Astrocyte (in vitro differentiated cells and primary cell): ENCODE results near the gene BBS9. TPM values are rescaled to one million over a fixed set of nuclear protein-coding genes. Genes with fewer than 3 reads are reported as not detected.

Experiments
- DNase-seq: peaks from one replicate; pipeline ENCODE4 v3.0.0-alpha.2; 2010; ENCODE audit warnings: low read depth
- FAIRE-seq: peaks from 2 replicates; lab custom pipeline; 2011; peaks lifted over from hg19 to GRCh38; lab: Jason Lieb, UNC
- H2AFZ ChIP-seq: 2 replicates; pipeline ENCODE4 v1.6.0; 2012; ENCODE audit warnings: low read depth, low read length, inconsistent platforms
- H3K27ac ChIP-seq: 2 replicates; pipeline ENCODE4 v1.5.1; 2011; ENCODE audit warnings: low read depth, low read length, inconsistent platforms
- H3K27me3 ChIP-seq: 2 replicates; pipeline ENCODE4 v1.6.0; 2011; ENCODE audit warnings: low read length, inconsistent platforms; ENCODE audit not compliant: insufficient read depth
- H3K36me3 ChIP-seq: 2 replicates; pipeline ENCODE4 v1.5.1; 2011; ENCODE audit warnings: low read length, inconsistent platforms; ENCODE audit not compliant: insufficient read depth
- H3K4me1 ChIP-seq: 2 replicates; pipeline ENCODE4 v1.5.1; 2011; ENCODE audit warnings: low read length, inconsistent platforms; ENCODE audit not compliant: insufficient read depth
- H3K4me2 ChIP-seq: 2 replicates; pipeline ENCODE4 v1.6.0; 2012; ENCODE audit warnings: low read length, inconsistent platforms
- H3K4me3 ChIP-seq: 2 replicates; pipeline ENCODE4 v1.5.1; 2011; ENCODE audit warnings: low read depth, mild to moderate bottlenecking, low read length, inconsistent platforms; ENCODE audit not compliant: insufficient read depth
- H3K79me2 ChIP-seq: 2 replicates; pipeline ENCODE4 v1.6.0; 2012; ENCODE audit warnings: mild to moderate bottlenecking, low read length, inconsistent platforms; ENCODE audit not compliant: insufficient read depth
- H3K9ac ChIP-seq: 2 replicates; pipeline ENCODE4 v1.6.0; 2012; ENCODE audit warnings: mild to moderate bottlenecking, low read length, inconsistent platforms
- H3K9me3 ChIP-seq: 2 replicates; pipeline ENCODE4 v1.5.1; 2012; ENCODE audit warnings: low read depth, mild to moderate bottlenecking, low read length, inconsistent platforms; ENCODE audit not compliant: insufficient read depth
- H4K20me1 ChIP-seq: 2 replicates; pipeline ENCODE4 v1.6.0; 2012; ENCODE audit warnings: low read length, inconsistent platforms; ENCODE audit not compliant: insufficient read depth
- H3K27ac Mint-ChIP-seq: one replicate; pipeline ENCODE4 v1.8.0; 2021; ENCODE audit warnings: mild to moderate bottlenecking, mixed read lengths; ENCODE audit not compliant: unreplicated experiment
- H3K27me3 Mint-ChIP-seq: one replicate; pipeline ENCODE4 v1.8.0; 2021; ENCODE audit warnings: low read depth, mixed read lengths; ENCODE audit not compliant: unreplicated experiment
- H3K36me3 Mint-ChIP-seq: one replicate; pipeline ENCODE4 v1.8.0; 2021; ENCODE audit warnings: low read depth, mixed read lengths; ENCODE audit not compliant: unreplicated experiment
- H3K4me1 Mint-ChIP-seq: one replicate; pipeline ENCODE4 v1.8.0; 2021; ENCODE audit warnings: low read depth, mixed read lengths; ENCODE audit not compliant: unreplicated experiment
- H3K4me3 Mint-ChIP-seq: one replicate; pipeline ENCODE4 v1.8.0; 2021; ENCODE audit warnings: mild to moderate bottlenecking, moderate library complexity, mixed read lengths; ENCODE audit not compliant: unreplicated experiment
- H3K9me3 Mint-ChIP-seq: one replicate; pipeline ENCODE4 v1.8.0; 2021; ENCODE audit warnings: mild to moderate bottlenecking, mixed read lengths; ENCODE audit not compliant: unreplicated experiment
- CTCF ChIP-seq: IDR thresholded peaks from 2 replicates; pipeline ENCODE4 v1.5.1; 2011; ENCODE audit warnings: low read depth, mild to moderate bottlenecking, inconsistent platforms, low read length, moderate library complexity; ENCODE audit not compliant: insufficient read depth
- EZH2 ChIP-seq: IDR thresholded peaks from 2 replicates; pipeline ENCODE4 v1.6.1; 2012; ENCODE audit warnings: mild to moderate bottlenecking, low read length, inconsistent platforms; ENCODE audit not compliant: insufficient read depth
- total RNA-seq: library from RNA; stranded (reverse); gene quantifications from 2 replicates; pipeline ENCODE4 v1.2.1, GENCODE V29; 2021

BBS9 gene
- total RNA-seq, 1 donor from 2014 or later = 25.1 TPM

- DNase-seq (no peak), FAIRE-seq (no peak)
- Histone ChIP-seq H3K79me2 (no peaks in the 10 kb centered on the region), H3K9me3 (no peaks in the 10 kb centered on the region), H3K4me1 (no peaks in the 10 kb centered on the region), H3K36me3 (no peaks in the 10 kb centered on the region), H3K27me3 (no peaks in the 10 kb centered on the region), H3K4me2 (no peak overlapping the region), H2AFZ (no peak overlapping the region), H3K9ac (no peak overlapping the region), H3K27ac (no peak overlapping the region), H3K4me3 (no peak overlapping the region), H4K20me1 (no peaks in the 10 kb centered on the region)
- Mint-ChIP-seq H3K27ac (no peak overlapping the region), H3K36me3 (peaks cover 1% of the 10 kb centered on the region), H3K4me3 (no peak overlapping the region), H3K9me3 (no peaks in the 10 kb centered on the region), H3K4me1 (no peaks in the 10 kb centered on the region), H3K27me3 (no peaks in the 10 kb centered on the region)
- TF ChIP-seq EZH2 (no peak), CTCF (no peak)
Measured at GRCh38 chr7:33632322-33632721, 503.0 kb downstream of the BBS9 start.

- Histone ChIP-seq H3K27me3 (no peaks in the 10 kb centered on the region), H3K4me2 (no peak overlapping the region), H3K79me2 (no peaks in the 10 kb centered on the region), H3K9ac (no peak overlapping the region), H3K4me3 (no peak overlapping the region), H3K4me1 (no peaks in the 10 kb centered on the region), H3K36me3 (no peaks in the 10 kb centered on the region), H4K20me1 (no peaks in the 10 kb centered on the region), H3K27ac (no peak overlapping the region), H2AFZ (no peak overlapping the region), H3K9me3 (no peaks in the 10 kb centered on the region)
- FAIRE-seq (no peak), DNase-seq (no peak)
- H3K4me1 Mint-ChIP-seq = no peaks in the 10 kb centered on the region
- TF ChIP-seq EZH2 (no peak), CTCF (no peak)
- H3K27me3 Mint-ChIP-seq = no peaks in the 10 kb centered on the region
- peaks cover 1% of the 10 kb centered on the region for H3K36me3 Mint-ChIP-seq
- H3K27ac Mint-ChIP-seq = no peak overlapping the region
- no peak overlapping the region for H3K4me3 Mint-ChIP-seq
- H3K9me3 Mint-ChIP-seq = no peaks in the 10 kb centered on the region
Measured at GRCh38 chr7:33632840-33633525, 503.6 kb downstream of the BBS9 start.

- no peak overlapping the region for H3K27ac ChIP-seq
- H3K9me3 ChIP-seq = no peaks in the 10 kb centered on the region
- Mint-ChIP-seq H3K4me3 (no peak overlapping the region), H3K9me3 (no peaks in the 10 kb centered on the region), H3K36me3 (peaks cover 1% of the 10 kb centered on the region), H3K4me1 (no peaks in the 10 kb centered on the region), H3K27ac (no peak overlapping the region), H3K27me3 (no peaks in the 10 kb centered on the region)
- H3K79me2 ChIP-seq = no peaks in the 10 kb centered on the region
- no peak for TF ChIP-seq CTCF
- TF ChIP-seq EZH2 = no peak
- FAIRE-seq (no peak), DNase-seq (no peak)
- no peaks in the 10 kb centered on the region for H3K36me3 ChIP-seq
- no peak overlapping the region for H2AFZ ChIP-seq
- H3K9ac ChIP-seq = no peak overlapping the region
- H4K20me1 ChIP-seq = no peaks in the 10 kb centered on the region
- no peaks in the 10 kb centered on the region for H3K4me1 ChIP-seq
- no peak overlapping the region for H3K4me3 ChIP-seq
- no peaks in the 10 kb centered on the region for H3K27me3 ChIP-seq
- H3K4me2 ChIP-seq = no peak overlapping the region
Measured at GRCh38 chr7:33634606-33635005, 505.2 kb downstream of the BBS9 start.
